CD8-positive, alpha-beta memory T cell (primary cell): ENCODE data around the gene RHOF. TPM values are rescaled to one million over a fixed set of nuclear protein-coding genes. Genes with fewer than 3 reads are reported as not detected.
"Not testable (repeated sequence)": the region's sequence is repeated elsewhere in the genome, so short reads cannot be mapped to it uniquely, and the experiment has no call there.

Experiments used
- CTCF ChIA-PET: fragments of 350-600 bp; sonication (Branson Sonifier 250); formaldehyde crosslinking; loops from one replicate; lab custom pipeline; 2021; ENCODE audit warnings: antibody characterized with exemption; lab: Charles Lee
- POLR2A ChIA-PET: fragments of 350-600 bp; sonication (Branson Sonifier 250); formaldehyde crosslinking; loops from one replicate; lab custom pipeline; 2021; ENCODE audit warnings: antibody characterized with exemption; lab: Charles Lee
- DNase-seq, 5 donors: peaks; one replicate each; pipeline versions ENCODE4 v3.0.0 to v3.0.0-alpha.2; 2020 to 2022; ENCODE audit warnings: mixed read lengths in 1 of 5
- H3K27ac ChIP-seq: one replicate; pipeline ENCODE4 v1.7.0; 2013; ENCODE audit warnings: low read depth, mild to moderate bottlenecking, low read length, moderate library complexity
- H3K27me3 ChIP-seq: 2 replicates; pipeline ENCODE4 v1.7.0; 2013; ENCODE audit warnings: low read length, mild to moderate bottlenecking; ENCODE audit not compliant: insufficient read depth, poor library complexity, severe bottlenecking
- H3K36me3 ChIP-seq: 2 replicates; pipeline ENCODE4 v1.7.0; 2013; ENCODE audit warnings: mild to moderate bottlenecking, low read length, moderate library complexity; ENCODE audit not compliant: insufficient read depth
- H3K4me1 ChIP-seq: 2 replicates; pipeline ENCODE4 v1.7.0; 2013; ENCODE audit warnings: mild to moderate bottlenecking, low read length, moderate library complexity; ENCODE audit not compliant: insufficient read depth
- H3K4me3 ChIP-seq: 2 replicates; pipeline ENCODE4 v1.7.0; 2013; ENCODE audit warnings: mild to moderate bottlenecking, low read length
- H3K9me3 ChIP-seq: 2 replicates; pipeline ENCODE4 v1.7.0; 2013; ENCODE audit warnings: mild to moderate bottlenecking, low read length
- H3K27ac Mint-ChIP-seq, 8 donors: one replicate each; pipeline ENCODE4 v1.8.0; 2020 to 2021; ENCODE audit warnings: mixed read lengths in 8 of 8, mild to moderate bottlenecking in 6 of 8, inconsistent platforms in 3 of 8, moderate library complexity in 3 of 8
- H3K27me3 Mint-ChIP-seq, 2 donors: one replicate each; pipeline ENCODE4 v1.8.0; 2020 to 2021; ENCODE audit warnings: mixed read lengths in 2 of 2, mild to moderate bottlenecking in 1 of 2, moderate library complexity in 1 of 2
- H3K36me3 Mint-ChIP-seq, 3 donors: one replicate each; pipeline ENCODE4 v1.8.0; 2020 to 2021; ENCODE audit warnings: mixed read lengths in 3 of 3, inconsistent platforms in 1 of 3, mild to moderate bottlenecking in 1 of 3
- H3K4me1 Mint-ChIP-seq, 3 donors: one replicate each; pipeline ENCODE4 v1.8.0; 2020 to 2021; ENCODE audit warnings: mixed read lengths in 3 of 3, inconsistent platforms in 1 of 3, mild to moderate bottlenecking in 1 of 3
- H3K4me3 Mint-ChIP-seq, 7 donors: one replicate each; pipeline ENCODE4 v1.8.0; 2020 to 2021; ENCODE audit warnings: mixed read lengths in 7 of 7, mild to moderate bottlenecking in 6 of 7, moderate library complexity in 4 of 7, inconsistent platforms in 2 of 7
- H3K9me3 Mint-ChIP-seq, 5 donors: one replicate each; pipeline ENCODE4 v1.8.0; 2020 to 2022; ENCODE audit warnings: mixed read lengths in 5 of 5, mild to moderate bottlenecking in 3 of 5, moderate library complexity in 2 of 5, inconsistent platforms in 1 of 5
- polyA plus RNA-seq: library from polyadenylated mRNA; unstranded; fragments of 300-500 nt; fragmentation: Illumina TruSeq; gene quantifications from one replicate; pipeline ENCODE4 v1.2.3, GENCODE V29; 2021
- total RNA-seq, 2 experiments: library from RNA; stranded (reverse); gene quantifications; one replicate each; pipeline ENCODE4 v1.2.3, GENCODE V29; 2021

RHOF gene
- total and polyA plus RNA-seq, 3 experiments from 2014 or later: 139 to 152 (median 145) TPM

GRCh38 chr12:121748571-121749265, 44.8 kb downstream of the RHOF start:
- Mint-ChIP-seq H3K9me3 (peaks cover 0 to 1% (median 0%) of the 10 kb centered on the region in 5 donors), H3K4me1 (peaks cover 3 to 7% (median 7%) of the 10 kb centered on the region in 3 donors), H3K36me3 (peaks cover 0 to 6% (median 0%) of the 10 kb centered on the region in 3 donors), H3K27me3 (peaks cover 0 to 1% of the 10 kb centered on the region in 2 donors), H3K27ac (peak overlapping the region in 2 of 8 donors; percentile 52 to 80), H3K4me3 (no peak overlapping the region)
- POLR2A ChIA-PET: no interaction called here
- peak overlapping the region; percentile 17 for H3K27ac ChIP-seq
- no peak for DNase-seq
- CTCF ChIA-PET: interaction anchor here (1.3 kb wide), 1 partner anchor 24 kb away, joined by 5 read pairs; no protein-coding TSS in a partner anchor
- H3K9me3 ChIP-seq: no peaks in the 10 kb centered on the region
- H3K36me3 ChIP-seq: no peaks in the 10 kb centered on the region
- no peaks in the 10 kb centered on the region for H3K4me1 ChIP-seq
- H3K4me3 ChIP-seq: no peak overlapping the region
- H3K27me3 ChIP-seq: no peaks in the 10 kb centered on the region

- CTCF ChIA-PET: interaction anchor here (1.3 kb wide), 1 partner anchor 25 kb away, joined by 5 read pairs; no protein-coding TSS in a partner anchor
- Histone ChIP-seq H3K4me1 (no peaks in the 10 kb centered on the region), H3K4me3 (no peak overlapping the region), H3K36me3 (no peaks in the 10 kb centered on the region), H3K27ac (peak overlapping the region; percentile 17), H3K27me3 (no peaks in the 10 kb centered on the region), H3K9me3 (no peaks in the 10 kb centered on the region)
- H3K36me3 Mint-ChIP-seq: peaks cover 0 to 6% (median 0%) of the 10 kb centered on the region in 3 donors
- peak overlapping the region in 2 of 8 donors; percentile 52 to 70 for H3K27ac Mint-ChIP-seq
- POLR2A ChIA-PET: interaction anchor here (0.5 kb wide), 1 partner anchor 21 kb away, joined by 5 read pairs; no protein-coding TSS in a partner anchor
- peaks cover 0 to 1% of the 10 kb centered on the region in 2 donors for H3K27me3 Mint-ChIP-seq
- H3K4me3 Mint-ChIP-seq: no peak overlapping the region
- DNase-seq: no peak
- H3K4me1 Mint-ChIP-seq: peaks cover 3 to 7% (median 7%) of the 10 kb centered on the region in 3 donors
- peaks cover 0 to 1% (median 0%) of the 10 kb centered on the region in 5 donors for H3K9me3 Mint-ChIP-seq
Measured at GRCh38 chr12:121748218-121748570, 45.3 kb downstream of the RHOF start.

DNA sequence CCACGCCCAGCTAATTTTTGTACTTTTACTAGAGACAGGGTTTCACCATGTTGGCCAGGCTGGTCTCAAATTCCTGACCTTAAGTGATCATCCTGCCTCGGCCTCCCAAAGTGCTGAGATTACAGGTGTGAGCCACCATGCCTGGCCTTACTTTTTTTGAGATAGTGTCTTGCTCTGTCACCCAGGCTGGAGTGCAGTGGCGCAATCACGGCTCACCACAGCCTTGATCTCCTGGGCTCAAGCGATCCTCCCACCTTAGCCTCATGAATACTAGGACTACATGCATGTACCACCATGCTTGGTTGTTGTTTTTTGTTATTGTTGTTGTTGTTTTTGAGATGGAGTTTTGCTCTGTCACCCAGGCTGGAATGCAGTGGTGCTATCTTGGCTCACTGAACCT, 47.9 kb downstream of the RHOF start:
- H3K27me3 Mint-ChIP-seq, H3K4me1 Mint-ChIP-seq, H3K4me3 Mint-ChIP-seq, H3K4me1 ChIP-seq, H3K27ac ChIP-seq, H3K4me3 ChIP-seq, H3K36me3 ChIP-seq, H3K36me3 Mint-ChIP-seq, H3K27me3 ChIP-seq, POLR2A ChIA-PET, H3K9me3 Mint-ChIP-seq, H3K9me3 ChIP-seq, DNase-seq: not testable (repeated sequence)
- CTCF ChIA-PET: interaction anchor here (0.9 kb wide), 1 partner anchor 10 kb away, joined by 4 read pairs; no protein-coding TSS in a partner anchor
- peak overlapping the region in 1 of 8 donors; percentile 33 for H3K27ac Mint-ChIP-seq

DNA sequence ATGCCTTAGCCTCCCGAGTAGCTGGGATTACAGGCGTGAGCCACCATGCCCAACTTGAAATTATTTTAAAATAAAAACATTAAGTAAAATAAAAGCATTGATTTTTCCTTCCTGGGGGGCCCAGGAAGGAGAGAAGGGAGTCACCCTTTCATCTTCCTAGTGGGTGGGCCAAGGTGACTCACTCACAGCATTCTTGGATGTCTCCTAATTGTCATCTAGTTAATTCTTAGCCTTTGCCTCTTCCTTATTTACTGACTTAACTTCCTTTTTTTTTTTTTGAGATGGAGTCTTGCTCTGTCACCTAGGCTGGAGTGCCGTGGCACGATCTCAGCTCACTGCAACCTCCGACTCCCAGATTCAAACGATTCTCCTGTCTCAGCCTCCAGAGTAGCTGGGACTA, 51.7 kb downstream of the RHOF start:
- POLR2A ChIA-PET: no interaction called here
- CTCF ChIA-PET: no interaction called here
- no peak overlapping the region for H3K27ac Mint-ChIP-seq

GRCh38 chr12:121740847-121741246, 52.6 kb downstream of the RHOF start:
- H3K9me3 Mint-ChIP-seq: no peaks in the 10 kb centered on the region
- peaks cover 0 to 4% (median 0%) of the 10 kb centered on the region in 3 donors for H3K36me3 Mint-ChIP-seq
- Histone ChIP-seq H3K27me3 (no peaks in the 10 kb centered on the region), H3K4me3 (no peak overlapping the region), H3K36me3 (no peaks in the 10 kb centered on the region), H3K9me3 (no peaks in the 10 kb centered on the region), H3K4me1 (no peaks in the 10 kb centered on the region), H3K27ac (no peak overlapping the region)
- peaks cover 0 to 1% of the 10 kb centered on the region in 2 donors for H3K27me3 Mint-ChIP-seq
- no peak for DNase-seq
- CTCF ChIA-PET: no interaction called here
- H3K27ac Mint-ChIP-seq: no peak overlapping the region
- H3K4me1 Mint-ChIP-seq: no peaks in the 10 kb centered on the region
- POLR2A ChIA-PET: no interaction called here
- no peak overlapping the region for H3K4me3 Mint-ChIP-seq

More for the DNA sequence above, 51.7 kb downstream of the RHOF start:
- Mint-ChIP-seq H3K4me3 (no peak overlapping the region), H3K36me3 (peaks cover 0 to 4% (median 0%) of the 10 kb centered on the region in 3 donors), H3K9me3 (no peaks in the 10 kb centered on the region), H3K4me1 (no peaks in the 10 kb centered on the region), H3K27me3 (peaks cover 0 to 1% of the 10 kb centered on the region in 2 donors)
- H3K4me3 ChIP-seq: no peak overlapping the region
- no peaks in the 10 kb centered on the region for H3K27me3 ChIP-seq
- DNase-seq: no peak
- H3K9me3 ChIP-seq: no peaks in the 10 kb centered on the region
- H3K27ac ChIP-seq: no peak overlapping the region
- no peaks in the 10 kb centered on the region for H3K36me3 ChIP-seq
- H3K4me1 ChIP-seq: no peaks in the 10 kb centered on the region

DNA sequence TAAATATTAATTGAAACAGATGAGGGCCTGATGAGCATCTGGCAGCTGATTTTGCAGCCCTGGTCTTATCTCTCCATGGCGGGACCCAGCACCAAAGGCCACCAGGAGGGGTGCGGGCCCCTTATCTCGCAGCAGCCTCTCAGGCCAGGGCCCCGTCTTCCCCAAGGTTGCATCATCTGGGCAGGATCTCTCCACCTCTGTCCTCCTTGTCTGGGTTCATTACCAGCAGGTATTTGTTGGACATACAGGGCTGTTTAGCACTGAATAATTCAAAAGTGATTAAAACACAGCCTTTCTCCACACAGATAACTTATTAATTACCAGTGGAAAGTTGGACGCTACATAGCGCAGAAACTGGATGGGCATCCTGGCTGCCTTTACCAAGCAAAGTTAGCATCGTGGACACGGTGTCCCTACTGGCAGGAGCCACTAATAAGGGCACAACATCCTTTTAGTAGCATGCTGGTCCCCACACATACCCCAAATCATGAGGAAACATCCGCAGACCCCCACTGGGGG, 55.1 kb downstream of the RHOF start:
- Mint-ChIP-seq H3K4me1 (no peaks in the 10 kb centered on the region), H3K27ac (peak overlapping the region in 1 of 8 donors; percentile 12), H3K27me3 (no peaks in the 10 kb centered on the region), H3K4me3 (no peak overlapping the region), H3K9me3 (no peaks in the 10 kb centered on the region), H3K36me3 (peaks cover 0 to 2% (median 0%) of the 10 kb centered on the region in 3 donors)
- no peak overlapping the region for H3K4me3 ChIP-seq
- ChIA-PET CTCF (no interaction called here), POLR2A (no interaction called here)
- DNase-seq: no peak
- H3K4me1 ChIP-seq: no peaks in the 10 kb centered on the region
- no peaks in the 10 kb centered on the region for H3K36me3 ChIP-seq
- H3K9me3 ChIP-seq: no peaks in the 10 kb centered on the region
- H3K27ac ChIP-seq: peak overlapping the region; percentile 28
- no peaks in the 10 kb centered on the region for H3K27me3 ChIP-seq

DNA sequence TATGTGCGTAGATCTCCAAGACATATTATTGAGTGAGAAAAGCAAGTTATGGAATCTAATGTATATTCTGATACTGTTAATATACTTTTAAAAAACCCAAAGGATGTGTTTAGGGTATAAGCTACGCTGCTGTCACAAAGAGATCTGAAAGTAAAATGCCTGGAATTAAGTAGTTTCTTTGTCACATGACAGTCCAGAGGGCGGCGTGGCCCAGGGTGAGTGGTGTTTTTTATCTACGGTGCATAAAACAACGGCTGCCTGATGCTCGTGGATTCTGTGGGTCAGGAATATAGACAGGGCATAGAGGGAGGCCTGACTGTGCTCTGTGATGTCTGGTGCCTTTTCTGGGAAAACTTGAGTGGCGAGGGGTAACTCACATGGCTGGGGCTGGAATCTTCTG, 59.6 kb downstream of the RHOF start:
- CTCF ChIA-PET: no interaction called here
- no peaks in the 10 kb centered on the region for H3K9me3 Mint-ChIP-seq

DNA sequence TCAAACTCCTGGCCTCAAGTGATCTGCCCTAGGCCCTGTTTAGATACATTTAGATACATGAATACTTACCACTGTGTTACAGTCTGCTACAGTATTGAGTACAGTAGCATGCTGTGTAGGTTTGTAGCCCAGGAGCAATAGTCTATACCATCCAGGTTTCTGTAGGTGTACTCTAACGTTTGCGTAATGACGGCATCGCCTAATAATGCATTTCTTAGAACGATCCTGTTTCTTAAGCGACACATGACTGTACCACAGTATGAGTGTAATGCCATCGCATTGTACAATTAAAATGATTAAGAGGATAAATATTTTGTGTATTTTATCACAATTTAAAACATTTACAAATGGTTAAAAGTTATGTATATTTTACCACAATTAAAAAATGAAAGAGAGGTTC, 62.0 kb downstream of the RHOF start:
- Mint-ChIP-seq H3K4me1 (no peaks in the 10 kb centered on the region), H3K36me3 (no peaks in the 10 kb centered on the region), H3K27ac (no peak overlapping the region), H3K4me3 (no peak overlapping the region), H3K27me3 (no peaks in the 10 kb centered on the region), H3K9me3 (no peaks in the 10 kb centered on the region)
- POLR2A ChIA-PET: no interaction called here
- no peak overlapping the region for H3K4me3 ChIP-seq
- H3K27me3 ChIP-seq: no peaks in the 10 kb centered on the region
- DNase-seq: no peak
- H3K4me1 ChIP-seq: no peaks in the 10 kb centered on the region
- no peaks in the 10 kb centered on the region for H3K36me3 ChIP-seq
- no peak overlapping the region for H3K27ac ChIP-seq
- no peaks in the 10 kb centered on the region for H3K9me3 ChIP-seq
- CTCF ChIA-PET: no interaction called here

More for the DNA sequence above, 59.6 kb downstream of the RHOF start:
- H3K9me3 ChIP-seq: no peaks in the 10 kb centered on the region
- H3K4me1 Mint-ChIP-seq: no peaks in the 10 kb centered on the region
- H3K4me1 ChIP-seq: no peaks in the 10 kb centered on the region
- no peaks in the 10 kb centered on the region for H3K36me3 ChIP-seq
- no peak for DNase-seq
- H3K27me3 Mint-ChIP-seq: no peaks in the 10 kb centered on the region
- no peaks in the 10 kb centered on the region for H3K36me3 Mint-ChIP-seq
- no peaks in the 10 kb centered on the region for H3K27me3 ChIP-seq
- POLR2A ChIA-PET: no interaction called here
- H3K27ac Mint-ChIP-seq: peak overlapping the region in 1 of 8 donors; percentile 62
- no peak overlapping the region for H3K4me3 Mint-ChIP-seq
- H3K27ac ChIP-seq: no peak overlapping the region
- no peak overlapping the region for H3K4me3 ChIP-seq
